BJ (cell line): Measurements from ENCODE around the gene SHISA9. TPM values are rescaled to one million over a fixed set of nuclear protein-coding genes. Genes with fewer than 3 reads are reported as not detected.

Experiments
- CTCF ChIA-PET: fragments of 350-600 bp; formaldehyde crosslinking; extraction: SDS; loops from one replicate; lab custom pipeline; 2021; ENCODE audit warnings: antibody characterized with exemption, inconsistent platforms; lab: Yijun Ruan, JAX
- POLR2A ChIA-PET: fragments of 300-600 bp; sonication (Branson Sonifier 250); formaldehyde crosslinking; extraction: SDS; loops from one replicate; lab custom pipeline; 2021; ENCODE audit warnings: antibody characterized with exemption; lab: Charles Lee
- DNase-seq: peaks from one replicate; pipeline ENCODE4 v3.0.0-alpha.2; 2011; ENCODE audit warnings: low read depth
- H3K27me3 ChIP-seq: 2 replicates; pipeline ENCODE4 v1.6.0; 2011; ENCODE audit warnings: low read length; ENCODE audit not compliant: control insufficient read depth, insufficient read depth
- H3K36me3 ChIP-seq: 2 replicates; pipeline ENCODE4 v1.5.1; 2011; ENCODE audit warnings: low read length; ENCODE audit not compliant: control insufficient read depth, insufficient read depth
- H3K4me3 ChIP-seq: 2 replicates; pipeline ENCODE4 v1.5.1; 2011; ENCODE audit warnings: low read depth, mild to moderate bottlenecking, control low read depth, low read length
- polyA plus RNA-seq: library from polyadenylated mRNA; depleted of rRNA; stranded (reverse); fragments of >200 nt; gene quantifications from 2 replicates; pipeline ENCODE4 v1.2.3, GENCODE V29; 2011
- TF ChIP-seq, protein P1 (sequence below): IDR thresholded peaks from 2 replicates; pipeline ENCODE4 v1.5.1; 2011; ENCODE audit warnings: low read depth, mild to moderate bottlenecking, control low read depth, inconsistent platforms, low read length, moderate library complexity; ENCODE audit not compliant: insufficient read depth

SHISA9 gene
- polyA plus RNA-seq, 1 experiment, result not detected

DNA sequence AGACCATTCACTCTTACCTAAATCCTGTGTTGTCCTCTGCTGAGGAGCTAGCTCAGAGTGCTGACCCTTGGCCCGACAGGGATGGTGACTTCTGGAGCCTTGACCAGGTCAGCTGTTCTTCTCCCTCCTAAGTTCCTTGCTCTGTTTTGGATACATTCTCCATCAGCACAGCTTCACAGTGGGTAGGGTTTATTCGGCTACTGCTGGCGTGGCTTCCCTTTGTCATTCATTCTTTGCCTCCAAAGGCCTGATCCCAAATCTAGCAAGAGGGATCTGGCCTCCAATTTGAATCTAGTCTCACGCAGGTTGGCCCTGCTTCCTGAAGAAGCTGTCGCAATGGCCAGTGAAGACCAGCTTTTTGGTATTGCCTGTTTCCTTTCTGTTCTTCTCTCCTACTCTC is 116.6 kb downstream of the SHISA9 start:
- TF ChIP-seq, protein P1, sequence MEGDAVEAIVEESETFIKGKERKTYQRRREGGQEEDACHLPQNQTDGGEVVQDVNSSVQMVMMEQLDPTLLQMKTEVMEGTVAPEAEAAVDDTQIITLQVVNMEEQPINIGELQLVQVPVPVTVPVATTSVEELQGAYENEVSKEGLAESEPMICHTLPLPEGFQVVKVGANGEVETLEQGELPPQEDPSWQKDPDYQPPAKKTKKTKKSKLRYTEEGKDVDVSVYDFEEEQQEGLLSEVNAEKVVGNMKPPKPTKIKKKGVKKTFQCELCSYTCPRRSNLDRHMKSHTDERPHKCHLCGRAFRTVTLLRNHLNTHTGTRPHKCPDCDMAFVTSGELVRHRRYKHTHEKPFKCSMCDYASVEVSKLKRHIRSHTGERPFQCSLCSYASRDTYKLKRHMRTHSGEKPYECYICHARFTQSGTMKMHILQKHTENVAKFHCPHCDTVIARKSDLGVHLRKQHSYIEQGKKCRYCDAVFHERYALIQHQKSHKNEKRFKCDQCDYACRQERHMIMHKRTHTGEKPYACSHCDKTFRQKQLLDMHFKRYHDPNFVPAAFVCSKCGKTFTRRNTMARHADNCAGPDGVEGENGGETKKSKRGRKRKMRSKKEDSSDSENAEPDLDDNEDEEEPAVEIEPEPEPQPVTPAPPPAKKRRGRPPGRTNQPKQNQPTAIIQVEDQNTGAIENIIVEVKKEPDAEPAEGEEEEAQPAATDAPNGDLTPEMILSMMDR, result no peak
- Histone ChIP-seq H3K36me3 (no peaks in the 10 kb centered on the region), H3K27me3 (no peaks in the 10 kb centered on the region), H3K4me3 (no peak overlapping the region)
- ChIA-PET POLR2A (no interaction called here), CTCF (no interaction called here)
- DNase-seq, result no peak

DNA sequence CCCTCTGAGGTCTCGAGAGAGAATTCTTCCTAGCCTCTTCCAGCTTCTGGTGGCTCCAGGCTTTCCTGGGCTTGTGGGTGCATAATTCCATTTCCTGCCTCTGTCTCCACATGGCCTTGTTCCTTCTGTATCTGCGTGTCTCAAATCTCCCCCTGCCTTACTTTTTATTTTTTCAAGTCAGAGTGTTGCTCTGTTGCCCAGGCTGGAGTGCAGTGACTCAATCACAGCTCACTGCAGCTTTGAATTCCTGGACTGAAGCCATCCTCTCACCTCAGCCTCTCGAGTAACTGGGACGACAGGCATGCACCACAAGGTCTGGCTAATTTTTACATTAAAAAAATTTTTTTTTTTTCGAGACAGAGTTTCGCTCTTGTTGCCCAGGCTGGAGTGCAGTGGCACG is 120.6 kb downstream of the SHISA9 start:
- TF ChIP-seq, protein P1, result no peak
- Histone ChIP-seq H3K4me3 (no peak overlapping the region), H3K36me3 (no peaks in the 10 kb centered on the region), H3K27me3 (no peaks in the 10 kb centered on the region)
- CTCF ChIA-PET, result no interaction called here
- POLR2A ChIA-PET, result no interaction called here
- DNase-seq, result no peak

DNA sequence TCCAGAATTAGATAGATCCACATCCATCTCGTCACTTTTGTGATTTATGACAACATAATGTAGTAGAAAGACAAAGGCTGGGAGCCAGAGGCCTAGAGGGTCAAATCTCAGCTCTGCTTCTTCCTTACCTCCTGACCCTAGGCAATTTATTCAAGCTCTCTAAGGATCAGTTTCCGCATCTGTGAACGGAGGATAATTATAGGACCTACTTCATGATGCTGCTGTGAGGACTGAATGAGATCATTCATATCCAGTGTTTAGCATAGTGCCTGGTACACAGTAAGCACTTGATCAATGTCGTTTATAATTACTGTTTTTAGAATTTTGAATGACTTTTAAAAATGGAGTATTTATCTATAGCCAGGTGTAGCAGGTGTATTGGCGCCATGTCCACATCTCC is 128.4 kb downstream of the SHISA9 start:
- DNase-seq, result no peak
- CTCF ChIA-PET, result interaction anchor here (1.4 kb wide), 1 partner anchor 36 kb away, joined by 4 read pairs; no protein-coding TSS in a partner anchor
- no peaks in the 10 kb centered on the region for H3K36me3 ChIP-seq
- no peak overlapping the region for H3K4me3 ChIP-seq
- no peaks in the 10 kb centered on the region for H3K27me3 ChIP-seq
- POLR2A ChIA-PET, result no interaction called here
- TF ChIP-seq, protein P1, result no peak

DNA sequence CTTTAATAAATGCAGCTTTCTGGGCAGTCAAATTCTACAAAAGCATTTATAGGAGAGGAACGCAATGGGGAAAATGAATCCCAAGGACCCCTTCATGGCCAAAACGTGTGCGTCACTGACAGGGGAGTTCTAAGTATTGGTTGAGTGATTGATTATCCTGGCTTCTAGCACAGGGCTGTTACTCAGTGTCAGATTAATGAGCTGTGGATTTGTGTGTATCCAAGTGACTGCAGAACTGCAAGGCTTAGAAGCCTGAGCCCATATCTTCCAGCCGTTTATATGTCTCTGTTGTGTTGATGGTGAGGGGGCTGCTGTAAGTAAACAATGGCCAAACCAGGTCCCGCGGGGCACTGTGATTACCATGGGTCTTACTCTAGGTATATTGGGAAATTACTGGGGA is 129.4 kb downstream of the SHISA9 start:
- H3K4me3 ChIP-seq, result no peak overlapping the region
- DNase-seq, result no peak
- POLR2A ChIA-PET, result no interaction called here
- no peaks in the 10 kb centered on the region for H3K27me3 ChIP-seq
- TF ChIP-seq, protein P1, result no peak
- H3K36me3 ChIP-seq, result no peaks in the 10 kb centered on the region
- CTCF ChIA-PET, result interaction anchor here (1.4 kb wide), 1 partner anchor 37 kb away, joined by 4 read pairs; no protein-coding TSS in a partner anchor

DNA sequence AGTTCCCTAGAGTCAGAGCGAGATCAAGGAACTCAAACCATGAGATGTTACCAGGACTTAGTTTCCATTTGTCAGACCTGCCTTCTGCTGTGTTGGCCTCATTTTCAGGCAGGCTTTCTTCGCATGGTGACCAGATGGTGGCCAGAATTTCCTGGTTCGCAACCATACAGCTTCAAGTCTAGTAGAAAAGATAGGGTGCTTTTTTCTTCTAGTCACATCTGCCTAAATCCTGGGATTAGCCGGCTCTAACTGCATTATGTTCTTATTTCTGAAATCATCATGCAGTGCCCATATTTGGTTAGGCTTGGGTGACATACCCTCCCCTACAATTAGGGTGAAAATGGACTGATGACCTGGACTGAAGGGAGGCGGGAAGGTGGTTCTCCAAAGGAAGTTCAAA is 131.5 kb downstream of the SHISA9 start:
- no peaks in the 10 kb centered on the region for H3K36me3 ChIP-seq
- no peaks in the 10 kb centered on the region for H3K27me3 ChIP-seq
- ChIA-PET CTCF (no interaction called here), POLR2A (no interaction called here)
- H3K4me3 ChIP-seq, result no peak overlapping the region
- no peak for DNase-seq
- TF ChIP-seq, protein P1, result no peak
